ENCODE measurements around the gene PDZD2.

PDZD2 gene

GRCh38 chr5:32043105-32043504, 404.2 kb downstream of the PDZD2 start:
- Histone ChIP-seq H3K79me2 (ENCODE audit: low read length) (no peaks in the 10 kb centered on the region), H4K20me1 (ENCODE audit: insufficient read depth, low read length) (no peaks in the 10 kb centered on the region), H3K4me1 (ENCODE audit: low read length) (no peaks in the 10 kb centered on the region), H3K27me3 (replicated peaks; ENCODE audit: insufficient read depth, low read length) (no peaks in the 10 kb centered on the region), H3K4me3 (ENCODE audit: low read length) (no peak overlapping the region), H3K9me2 (replicated peaks; ENCODE audit: insufficient read depth, low read length) (no peaks in the 10 kb centered on the region), H3K4me2 (ENCODE audit: low read depth, low read length) (no peak overlapping the region), H3K27ac (ENCODE audit: low read length) (no peak overlapping the region), H3K36me3 (replicated peaks; ENCODE audit: insufficient read depth, low read length) (no peaks in the 10 kb centered on the region), H3F3A (ENCODE audit: insufficient read depth, low read length) (no peaks in the 10 kb centered on the region), H2AFZ (ENCODE audit: low read length) (no peak overlapping the region), H3K9ac (ENCODE audit: low read length) (no peak overlapping the region), H3K9me3 (replicated peaks; ENCODE audit: insufficient read depth, low read length) (no peaks in the 10 kb centered on the region)
- TF ChIP-seq EZH2phosphoT487 (IDR thresholded peaks at IDR 0.05; ENCODE audit: low read length) (no peak), EZH2 (optimal IDR thresholded peaks at IDR 0.05; ENCODE audit: low read depth, low read length) (no peak), CTCF (IDR thresholded peaks at IDR 0.05; ENCODE audit: low read length) (no peak)
- no peak for DNase-seq

- DNase-seq = no peak
- Histone ChIP-seq H3K9ac (ENCODE audit: low read length) (no peak overlapping the region), H3K27me3 (replicated peaks; ENCODE audit: insufficient read depth, low read length) (no peaks in the 10 kb centered on the region), H4K20me1 (ENCODE audit: insufficient read depth, low read length) (no peaks in the 10 kb centered on the region), H3K4me1 (ENCODE audit: low read length) (no peaks in the 10 kb centered on the region), H3K9me2 (replicated peaks; ENCODE audit: insufficient read depth, low read length) (no peaks in the 10 kb centered on the region), H3F3A (ENCODE audit: insufficient read depth, low read length) (no peaks in the 10 kb centered on the region), H3K4me3 (ENCODE audit: low read length) (no peak overlapping the region), H3K79me2 (ENCODE audit: low read length) (no peaks in the 10 kb centered on the region), H3K27ac (ENCODE audit: low read length) (no peak overlapping the region), H3K9me3 (replicated peaks; ENCODE audit: insufficient read depth, low read length) (no peaks in the 10 kb centered on the region), H3K36me3 (replicated peaks; ENCODE audit: insufficient read depth, low read length) (no peaks in the 10 kb centered on the region), H3K4me2 (ENCODE audit: low read depth, low read length) (no peak overlapping the region), H2AFZ (ENCODE audit: low read length) (no peak overlapping the region)
- no peak for TF ChIP-seq EZH2phosphoT487 (IDR thresholded peaks at IDR 0.05; ENCODE audit: low read length)
- no peak for TF ChIP-seq CTCF (IDR thresholded peaks at IDR 0.05; ENCODE audit: low read length)
- TF ChIP-seq EZH2 (optimal IDR thresholded peaks at IDR 0.05; ENCODE audit: low read depth, low read length) = no peak
Measured at GRCh38 chr5:32044434-32044833, 405.5 kb downstream of the PDZD2 start.

GRCh38 chr5:32044939-32045338, 406.0 kb downstream of the PDZD2 start:
- H3K4me2 ChIP-seq (ENCODE audit: low read depth, low read length) = no peak overlapping the region
- TF ChIP-seq EZH2 (optimal IDR thresholded peaks at IDR 0.05; ENCODE audit: low read depth, low read length) (no peak), CTCF (IDR thresholded peaks at IDR 0.05; ENCODE audit: low read length) (no peak), EZH2phosphoT487 (IDR thresholded peaks at IDR 0.05; ENCODE audit: low read length) (no peak)
- DNase-seq = no peak

More at GRCh38 chr5:32044939-32045338, 406.0 kb downstream of the PDZD2 start:
- Histone ChIP-seq H3K4me3 (ENCODE audit: low read length) (no peak overlapping the region), H3K79me2 (ENCODE audit: low read length) (no peaks in the 10 kb centered on the region), H3K9me3 (replicated peaks; ENCODE audit: insufficient read depth, low read length) (no peaks in the 10 kb centered on the region), H3K27me3 (replicated peaks; ENCODE audit: insufficient read depth, low read length) (no peaks in the 10 kb centered on the region), H3K27ac (ENCODE audit: low read length) (no peak overlapping the region), H3F3A (ENCODE audit: insufficient read depth, low read length) (no peaks in the 10 kb centered on the region), H3K9ac (ENCODE audit: low read length) (no peak overlapping the region), H4K20me1 (ENCODE audit: insufficient read depth, low read length) (no peaks in the 10 kb centered on the region), H2AFZ (ENCODE audit: low read length) (no peak overlapping the region), H3K9me2 (replicated peaks; ENCODE audit: insufficient read depth, low read length) (no peaks in the 10 kb centered on the region), H3K36me3 (replicated peaks; ENCODE audit: insufficient read depth, low read length) (no peaks in the 10 kb centered on the region), H3K4me1 (ENCODE audit: low read length) (no peaks in the 10 kb centered on the region)

All from MM.1S (cell line).